CD4-positive, alpha-beta T cell treated with Interleukin-1 beta for 1 hour (primary cell): ENCODE measurements around the gene ZNF396.
A peak's percentile ranks its signal among the peaks of the same experiment; 100 is the strongest.

ENCODE experiments used
- DNase-seq, 2 donors: peaks; one replicate each; pipeline ENCODE4 v3.0.0-alpha.2; 2020 to 2022

The ZNF396 gene

GRCh38 chr18:35376742-35377695 lies at the start of gene ZNF396:
TSS of gene ZNF396 (minus strand) at chr18:35377337. CDS start at chr18:35374292, 3,045 bp downstream.
- DNase-seq: peak; percentile 70 to 71

GRCh38 chr18:35426786-35427185 lies 49.6 kb upstream of the ZNF396 start:
- DNase-seq: no peak

GRCh38 chr18:35424356-35424755 lies 47.2 kb upstream of the ZNF396 start:
- no peak for DNase-seq

- DNase-seq: no peak
Observed at GRCh38 chr18:35422237-35422636, 45.1 kb upstream of the ZNF396 start.

- DNase-seq: no peak
Observed at GRCh38 chr18:35418610-35419009, 41.5 kb upstream of the ZNF396 start.

GRCh38 chr18:35417223-35417622 lies 40.1 kb upstream of the ZNF396 start:
- no peak for DNase-seq

- DNase-seq: no peak
Observed at GRCh38 chr18:35415511-35416073, 38.5 kb upstream of the ZNF396 start.

GRCh38 chr18:35413163-35413511 lies 36.0 kb upstream of the ZNF396 start:
- DNase-seq: no peak

- DNase-seq: no peak
Observed at GRCh38 chr18:35411625-35412351, 34.7 kb upstream of the ZNF396 start.

- peak in 1 of 2 donors; percentile 17 for DNase-seq
Observed at GRCh38 chr18:35410561-35410960, 33.4 kb upstream of the ZNF396 start.

- DNase-seq: no peak
Observed at GRCh38 chr18:35409911-35410310, 32.8 kb upstream of the ZNF396 start.

- DNase-seq: no peak
Observed at GRCh38 chr18:35408843-35409261, 31.7 kb upstream of the ZNF396 start.

- DNase-seq: peak; percentile 34 to 64
Observed at GRCh38 chr18:35407871-35408481, 30.8 kb upstream of the ZNF396 start.

- DNase-seq: no peak
Observed at GRCh38 chr18:35406666-35407065, 29.5 kb upstream of the ZNF396 start.

GRCh38 chr18:35397976-35398375 lies 20.8 kb upstream of the ZNF396 start:
- no peak for DNase-seq

GRCh38 chr18:35393716-35394115 lies 16.6 kb upstream of the ZNF396 start:
- no peak for DNase-seq

- no peak for DNase-seq
Observed at GRCh38 chr18:35392375-35392774, 15.2 kb upstream of the ZNF396 start.

- DNase-seq: no peak
Observed at GRCh38 chr18:35390951-35391700, 14.0 kb upstream of the ZNF396 start.

GRCh38 chr18:35389095-35389618 lies 12.0 kb upstream of the ZNF396 start:
- no peak for DNase-seq

- peak in 1 of 2 donors; percentile 2 for DNase-seq
Observed at GRCh38 chr18:35387152-35387571, 10.0 kb upstream of the ZNF396 start.

GRCh38 chr18:35386600-35387100 lies 9.5 kb upstream of the ZNF396 start:
- peak; percentile 66 to 75 for DNase-seq

- no peak for DNase-seq
Observed at GRCh38 chr18:35383136-35383535, 6.0 kb upstream of the ZNF396 start.
